Measurements from ENCODE around the gene MCHR2. TPM values are rescaled to one million over a fixed set of nuclear protein-coding genes. Genes with fewer than 3 reads are reported as not detected.
"Not testable (repeated sequence)": the region's sequence is repeated elsewhere in the genome, so short reads cannot be mapped to it uniquely, and the experiment has no call there.

MCHR2 gene, protein sequence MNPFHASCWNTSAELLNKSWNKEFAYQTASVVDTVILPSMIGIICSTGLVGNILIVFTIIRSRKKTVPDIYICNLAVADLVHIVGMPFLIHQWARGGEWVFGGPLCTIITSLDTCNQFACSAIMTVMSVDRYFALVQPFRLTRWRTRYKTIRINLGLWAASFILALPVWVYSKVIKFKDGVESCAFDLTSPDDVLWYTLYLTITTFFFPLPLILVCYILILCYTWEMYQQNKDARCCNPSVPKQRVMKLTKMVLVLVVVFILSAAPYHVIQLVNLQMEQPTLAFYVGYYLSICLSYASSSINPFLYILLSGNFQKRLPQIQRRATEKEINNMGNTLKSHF
- polyA plus RNA-seq (ENCODE audit: insufficient read length): not detected

DNA sequence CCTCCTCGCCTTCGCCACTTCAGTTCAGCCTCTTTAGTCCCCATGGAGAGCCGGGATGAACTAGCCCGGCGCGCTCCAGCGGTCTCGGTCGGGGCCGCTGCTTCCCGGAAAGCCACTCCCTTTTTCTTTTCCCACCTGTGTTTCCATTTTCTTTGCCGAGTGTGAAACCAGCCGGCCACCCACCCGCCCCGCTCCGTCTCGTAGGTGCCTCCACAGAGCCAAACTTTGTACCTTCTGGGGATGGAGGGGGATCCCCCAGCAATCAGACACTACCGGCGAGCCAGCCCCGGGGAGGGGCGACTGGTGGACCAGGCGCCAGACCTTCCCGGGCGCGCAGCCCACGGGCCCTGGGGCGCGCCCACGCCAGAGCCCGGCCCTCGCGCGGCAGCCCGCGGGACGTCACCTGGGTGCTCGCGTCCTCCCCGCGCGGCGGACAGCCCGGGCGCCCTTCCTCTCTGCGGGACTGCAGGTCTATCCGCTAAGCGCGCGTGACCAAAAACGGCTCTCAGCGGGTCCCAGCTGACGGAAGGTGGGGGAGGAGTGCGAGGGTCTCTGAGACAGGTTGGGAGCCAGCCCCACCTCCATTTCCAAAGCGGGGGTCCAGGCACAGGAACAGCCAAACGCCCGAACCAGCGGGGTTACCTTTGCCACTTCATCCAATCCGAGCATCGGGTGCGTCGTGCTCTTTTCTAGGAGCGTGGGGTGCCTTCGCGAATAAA is at the start of gene MCHR2:
Gene MCHR2 (minus strand): TSS at position 691 of the 719 bp plus-strand sequence. CDS start 38,076 bp downstream, outside the sequence.
- DNase-seq: no peak

DNA sequence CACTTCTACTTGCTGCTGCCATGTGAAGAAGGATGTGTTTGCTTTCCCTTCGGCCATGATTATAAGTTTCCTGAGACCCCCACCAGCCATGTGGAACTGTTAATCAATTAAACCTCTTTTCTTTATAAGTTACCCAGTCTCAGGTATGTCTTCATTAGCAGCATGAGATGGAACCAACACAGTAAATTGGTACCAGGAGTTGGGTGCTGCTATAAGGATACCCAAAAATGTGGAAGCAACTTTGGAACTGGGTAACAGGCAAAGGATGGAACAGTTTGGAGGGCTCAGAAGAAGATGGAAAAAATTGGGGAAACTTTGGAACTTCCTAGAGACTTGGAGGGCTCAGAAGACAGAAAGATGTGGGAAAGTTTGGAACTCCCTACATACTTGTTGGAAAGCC is 44.5 kb upstream of the MCHR2 start:
- not testable (repeated sequence) for DNase-seq

DNA sequence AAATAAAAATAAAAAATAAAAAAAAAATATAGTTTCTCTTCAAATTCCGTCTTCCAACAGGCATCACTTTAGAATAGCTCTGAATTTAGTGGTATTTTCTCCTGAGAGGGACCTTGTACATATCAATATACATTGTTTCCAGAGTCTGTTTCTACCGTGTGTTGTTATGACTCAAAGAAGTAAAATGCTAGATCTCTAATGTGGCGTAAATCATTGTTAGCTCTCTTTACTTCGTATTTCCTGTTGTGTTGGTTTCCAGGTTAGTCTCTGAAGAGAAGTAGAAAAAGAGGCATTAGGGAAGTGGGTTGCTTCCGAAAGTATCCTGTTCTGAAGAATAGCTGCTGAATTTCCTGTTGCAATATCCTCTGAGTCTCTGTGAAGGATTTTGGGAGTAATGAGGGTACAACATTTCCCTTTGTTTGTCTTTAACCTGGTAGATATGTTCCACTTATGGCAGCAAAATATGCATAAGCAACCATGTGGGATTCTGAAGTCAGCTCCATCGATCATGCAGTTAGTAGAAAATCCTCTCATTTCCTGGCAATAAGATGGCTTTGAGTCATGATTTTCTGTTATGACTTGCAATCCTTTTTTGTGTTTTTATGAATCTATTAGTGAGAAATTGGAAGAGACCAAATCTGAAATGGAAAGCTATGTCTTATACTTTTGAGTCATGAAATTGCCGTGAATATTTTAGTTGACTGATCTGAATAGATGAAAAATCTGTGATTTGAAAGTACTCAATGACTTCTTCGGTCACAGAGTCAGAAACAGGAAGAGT is 42.0 kb upstream of the MCHR2 start:
- no peak for DNase-seq

DNA sequence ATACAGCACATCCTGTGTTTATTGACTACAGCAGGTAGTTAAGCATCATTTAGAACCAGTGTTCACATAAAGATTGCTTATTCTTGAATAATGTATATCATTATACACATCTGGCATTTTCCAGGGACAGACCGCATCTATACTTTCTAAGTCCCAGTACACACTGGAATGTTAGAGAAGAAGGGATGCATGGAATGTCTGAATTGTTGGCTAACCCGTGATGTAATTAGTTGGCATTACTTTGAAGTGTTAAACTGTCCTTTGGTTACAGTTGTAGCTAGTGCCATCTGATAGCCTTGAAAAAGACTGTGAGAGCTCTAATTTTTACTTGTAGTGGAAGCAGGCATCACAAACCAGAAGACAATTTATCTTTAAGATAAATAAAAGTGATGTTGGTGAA is 29.8 kb upstream of the MCHR2 start:
- no peak for DNase-seq

DNA sequence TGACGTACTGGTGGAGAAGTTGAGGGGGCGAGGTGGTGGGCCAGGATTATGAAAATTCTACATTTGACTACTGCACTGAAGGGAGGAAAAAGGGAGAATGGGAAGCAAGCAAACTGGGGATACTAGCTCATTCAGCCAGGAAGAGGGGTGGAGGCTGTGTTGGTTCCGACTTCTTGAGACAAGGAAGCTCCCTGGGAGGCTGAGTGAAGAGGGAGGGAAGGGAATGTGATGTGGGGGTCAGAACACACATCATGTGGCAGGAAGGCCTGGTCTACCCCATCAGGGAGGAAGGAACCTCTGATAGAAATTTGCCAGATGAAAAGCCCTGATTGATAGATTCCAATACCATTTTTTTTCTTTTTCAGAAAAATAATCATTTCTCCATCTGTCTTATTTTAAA is 28.8 kb upstream of the MCHR2 start:
- DNase-seq: no peak

DNA sequence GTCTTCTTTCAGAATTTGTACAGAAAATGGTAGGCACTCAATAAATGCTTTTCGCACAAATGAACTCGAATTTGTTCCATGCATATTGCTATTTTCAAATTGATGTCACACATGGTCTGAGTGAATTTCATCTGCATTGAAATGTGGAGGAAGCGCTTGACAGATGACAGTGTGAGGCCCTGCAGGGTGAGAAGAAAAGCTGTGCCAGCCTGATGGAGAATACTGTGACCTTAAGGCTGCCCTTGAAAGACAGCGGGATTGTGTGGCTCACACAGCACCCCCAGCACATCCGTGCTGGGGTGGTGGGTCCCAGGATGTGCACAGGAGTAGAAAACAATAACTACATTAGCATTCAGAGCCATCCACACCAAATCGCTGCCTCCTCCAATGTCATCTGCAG is 14.8 kb upstream of the MCHR2 start:
- DNase-seq: no peak

DNA sequence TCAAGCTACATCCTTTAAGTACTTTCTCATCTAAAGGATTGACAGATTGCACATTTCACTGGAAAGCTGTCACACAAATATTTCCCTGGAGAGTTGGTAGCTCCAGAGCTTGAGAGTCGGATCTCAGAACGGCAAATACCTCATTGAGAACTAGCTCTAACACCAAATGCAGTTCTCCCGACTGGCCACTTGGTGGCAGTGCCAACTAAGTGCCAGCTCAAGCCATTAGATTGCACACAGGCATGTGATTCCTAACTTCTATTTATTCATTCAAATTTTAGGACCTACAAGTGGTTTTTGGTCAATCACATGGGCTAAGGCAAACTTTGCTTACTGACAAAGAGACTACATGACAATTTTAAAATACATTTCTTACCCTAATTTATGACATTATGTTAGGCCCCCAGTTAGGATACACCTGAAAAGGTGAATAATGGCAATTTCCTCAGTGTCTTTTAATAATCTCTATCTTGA is 7.9 kb upstream of the MCHR2 start:
- peak; percentile 11 for DNase-seq

DNA sequence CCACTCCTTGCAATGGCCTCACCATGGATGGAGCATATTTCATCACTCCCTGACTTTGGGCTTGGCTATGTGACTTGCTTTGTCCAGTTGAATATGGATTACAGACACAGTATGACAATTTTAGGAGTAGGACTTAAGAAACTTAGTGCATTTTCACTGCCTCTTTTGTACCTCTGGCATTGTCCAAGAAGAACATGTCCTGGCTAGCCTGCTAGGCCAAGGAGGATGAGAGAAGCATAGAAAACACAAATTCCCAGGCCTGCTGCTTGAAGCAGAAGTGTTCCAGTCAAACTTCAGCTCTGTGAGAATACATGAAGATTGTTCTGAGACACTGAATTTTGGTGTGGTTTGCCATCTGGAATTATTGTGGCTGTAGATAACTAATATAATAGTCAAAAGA is 3.1 kb upstream of the MCHR2 start:
- no peak for DNase-seq

DNA sequence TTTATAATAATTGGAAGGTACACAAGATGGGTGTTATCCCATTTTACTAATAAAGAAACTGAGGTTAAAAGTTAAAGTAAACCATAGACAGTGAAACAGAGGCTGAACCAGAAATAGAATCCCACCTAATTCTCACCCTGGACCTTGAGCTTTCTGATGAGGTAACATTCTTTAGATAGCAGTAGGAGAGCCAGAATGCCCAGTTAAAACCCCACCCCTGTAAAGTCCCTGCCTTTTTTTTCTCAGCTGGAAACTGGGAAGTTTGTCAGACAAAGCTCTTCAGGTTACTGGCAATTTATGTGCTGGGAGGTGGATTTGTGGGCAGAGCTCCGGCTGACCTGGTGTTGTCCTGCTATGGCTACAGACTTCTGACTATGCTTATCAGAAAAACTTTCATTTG is 1.9 kb upstream of the MCHR2 start:
- no peak for DNase-seq

DNA sequence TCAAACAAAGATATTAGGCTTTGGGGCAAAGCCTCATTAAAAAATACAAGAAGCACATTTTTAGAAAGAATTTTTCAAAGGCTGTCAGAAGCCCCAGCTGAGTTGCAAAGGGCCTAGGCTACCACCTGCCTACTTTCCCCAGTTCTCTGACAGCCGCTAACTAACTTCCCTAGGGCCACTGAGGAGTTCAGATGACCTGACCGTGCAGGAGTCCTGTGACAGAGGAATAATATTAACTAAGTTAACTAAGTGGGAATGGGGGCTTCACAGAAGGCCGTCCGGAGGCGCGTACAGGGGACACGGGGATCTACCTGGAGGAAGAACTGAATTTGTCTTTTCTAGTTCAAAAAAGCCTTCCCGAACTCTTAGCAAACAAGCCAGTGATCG is 884 bp downstream of the MCHR2 start:
- no peak for DNase-seq

DNA sequence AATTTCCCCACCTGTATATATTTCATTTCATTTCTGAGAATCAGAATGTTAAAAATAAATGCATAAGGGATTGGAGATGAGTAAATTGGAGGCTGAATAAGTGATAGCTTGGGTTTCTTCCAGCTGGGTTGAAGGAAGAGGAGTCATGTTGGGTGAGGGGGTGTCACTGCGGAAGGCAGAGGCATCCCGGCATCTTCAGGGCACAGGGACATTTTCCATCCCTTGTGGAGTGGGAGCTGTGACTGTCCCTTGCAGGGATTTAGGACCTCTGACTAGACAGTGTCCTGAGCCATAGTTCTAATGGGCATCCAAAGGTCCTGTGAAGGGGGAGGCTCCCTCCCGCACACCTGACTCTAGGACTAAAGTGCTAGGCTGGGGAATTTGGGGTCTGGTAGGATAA is 2.1 kb downstream of the MCHR2 start:
- no peak for DNase-seq

DNA sequence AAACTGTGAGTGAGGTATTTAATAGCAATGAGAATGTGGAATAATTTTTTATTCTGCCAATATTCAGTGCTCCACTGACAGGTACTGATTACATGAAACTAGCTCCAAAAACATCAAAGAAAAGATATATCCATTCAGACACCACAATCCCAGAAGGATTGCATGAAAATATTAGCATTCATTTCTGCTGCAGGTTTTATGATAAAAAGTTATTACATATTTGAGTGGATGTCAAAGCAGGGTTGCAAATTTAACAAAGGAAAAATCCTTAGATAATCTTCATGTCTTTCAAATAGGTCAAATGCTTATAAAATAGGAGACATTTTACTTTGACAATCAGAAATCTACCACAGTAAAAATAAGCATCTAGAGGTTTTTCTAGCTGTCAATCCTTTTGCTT is 13.3 kb downstream of the MCHR2 start:
- DNase-seq: no peak

DNA sequence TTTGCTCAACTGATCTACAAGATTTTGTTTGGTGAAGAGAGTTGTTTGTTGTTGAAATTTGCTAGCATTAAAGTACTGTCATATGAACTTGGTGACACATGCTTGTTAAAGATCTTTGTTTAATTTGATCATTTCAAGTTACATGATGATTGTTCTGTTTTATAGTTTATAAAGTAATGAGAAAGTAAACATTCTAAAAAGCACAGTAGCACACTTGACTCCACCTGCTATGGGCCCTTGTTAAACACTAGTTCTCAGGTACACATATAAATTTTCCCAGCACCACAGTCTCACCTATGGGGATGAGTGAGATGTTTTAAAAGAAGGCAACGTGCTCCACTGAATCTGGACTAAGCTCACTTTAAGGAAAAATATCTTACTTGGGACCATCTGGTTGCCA is 14.1 kb downstream of the MCHR2 start:
- no peak for DNase-seq

DNA sequence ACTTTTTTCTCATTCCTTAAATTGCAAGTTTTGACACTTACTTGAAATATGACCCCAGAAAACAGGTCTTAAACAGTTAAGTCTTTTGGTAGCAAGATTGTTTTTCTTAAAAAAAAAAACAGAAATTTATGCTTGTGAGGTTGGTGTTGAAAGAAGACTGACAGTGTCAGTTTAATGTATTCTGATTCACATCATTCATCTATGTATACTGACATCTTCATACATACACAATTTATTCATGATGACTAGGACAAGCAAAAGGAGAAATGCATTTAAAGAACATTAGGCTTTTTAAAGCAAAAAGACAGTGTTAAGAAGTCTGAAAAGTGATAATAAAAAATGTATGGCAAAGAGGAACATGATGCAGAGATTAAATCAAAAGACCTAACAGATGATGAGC is 27.0 kb downstream of the MCHR2 start:
- DNase-seq: no peak

DNA sequence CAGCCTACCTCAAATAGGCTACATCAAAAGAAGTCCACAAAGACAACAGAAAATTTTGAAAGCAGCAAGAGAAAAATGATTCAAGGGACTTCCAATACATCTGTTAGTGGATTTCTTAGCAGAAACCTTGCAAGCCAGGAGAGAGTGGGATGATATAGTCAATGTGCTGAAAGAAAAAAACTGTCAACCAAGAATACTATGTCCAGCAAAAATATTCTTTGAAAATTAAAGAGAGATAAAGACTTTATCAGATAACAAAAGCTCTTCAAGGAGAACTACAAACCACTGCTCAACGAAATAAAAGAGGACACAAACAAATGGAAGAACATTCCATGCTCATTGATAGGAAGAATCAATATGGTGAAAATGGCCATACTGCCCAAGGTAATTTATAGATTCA is 34.0 kb downstream of the MCHR2 start:
- no peak for DNase-seq

DNA sequence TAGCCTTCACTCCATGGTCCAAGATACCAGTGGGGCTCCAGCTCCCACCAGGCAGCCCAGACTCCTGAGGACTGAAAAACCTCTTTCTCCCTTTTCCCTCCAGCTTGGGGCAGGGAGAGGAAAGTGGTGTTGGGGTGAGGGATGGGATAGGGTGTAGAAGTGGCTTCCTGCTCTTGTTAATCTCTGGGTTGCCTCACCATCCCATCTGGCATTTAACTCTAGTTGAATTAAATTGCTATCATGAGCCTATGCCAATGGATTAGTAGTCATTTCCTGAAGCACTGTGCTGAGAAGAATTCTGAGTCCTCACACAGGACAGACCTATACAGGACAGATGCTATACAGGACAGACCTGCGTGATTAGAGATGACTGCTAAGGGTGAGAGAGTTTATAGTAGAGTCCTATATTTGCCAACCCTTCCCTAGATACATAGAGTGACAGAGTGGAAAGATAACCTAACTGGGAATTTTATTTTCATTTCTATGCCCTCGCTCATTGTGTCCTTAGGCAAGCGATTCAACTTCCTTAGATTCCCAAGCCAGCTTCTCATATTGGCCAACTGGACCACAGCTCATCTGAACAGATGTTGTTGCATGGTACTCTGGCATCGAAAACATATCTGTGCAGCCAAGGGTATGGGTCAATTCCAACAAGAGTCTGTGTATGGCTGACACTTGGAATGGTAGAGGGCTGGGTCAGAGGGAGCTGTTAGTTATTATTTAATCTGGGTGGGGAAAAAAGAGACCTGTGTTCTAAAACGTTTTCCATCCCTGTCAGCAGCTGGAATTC is 42.8 kb downstream of the MCHR2 start:
- DNase-seq: no peak

DNA sequence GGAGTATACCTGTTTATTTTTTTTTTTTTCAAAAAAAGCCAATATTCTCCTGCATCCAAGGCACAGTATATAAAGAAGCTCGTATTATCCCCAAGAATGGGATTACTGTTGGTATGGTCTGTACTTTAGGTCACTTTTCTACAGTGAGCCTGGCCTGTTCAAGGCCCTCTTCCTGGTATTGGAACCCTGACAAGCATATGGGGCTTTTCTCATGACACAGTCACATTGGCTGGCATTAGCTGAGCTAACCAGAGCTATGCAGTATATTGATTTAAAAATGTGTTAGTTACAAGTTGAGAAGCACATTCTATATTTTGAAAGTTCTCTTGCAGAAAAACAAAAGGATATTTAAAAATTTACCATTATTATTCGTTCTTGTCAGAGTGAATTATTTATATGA is 48.0 kb downstream of the MCHR2 start:
- no peak for DNase-seq

DNA sequence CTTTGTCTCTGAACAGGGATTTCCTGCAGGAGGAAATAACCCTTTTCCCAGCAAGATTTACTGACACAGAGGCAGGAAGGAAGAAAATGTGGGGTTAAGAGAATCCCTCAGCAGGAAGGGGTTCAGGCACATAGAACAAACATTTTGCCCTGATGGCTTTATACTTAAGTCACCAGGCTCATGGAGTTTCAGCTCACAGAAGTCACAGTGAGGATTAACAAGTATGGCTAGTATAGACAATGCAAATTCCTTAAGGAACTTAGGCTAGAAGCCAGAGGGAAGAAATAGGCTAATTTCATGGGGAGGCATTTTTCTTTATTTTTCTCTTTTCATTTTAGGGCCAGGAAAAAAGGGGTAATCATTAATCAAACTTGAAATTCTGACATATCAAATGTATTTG is 50.2 kb downstream of the MCHR2 start:
- no peak for DNase-seq

DNA sequence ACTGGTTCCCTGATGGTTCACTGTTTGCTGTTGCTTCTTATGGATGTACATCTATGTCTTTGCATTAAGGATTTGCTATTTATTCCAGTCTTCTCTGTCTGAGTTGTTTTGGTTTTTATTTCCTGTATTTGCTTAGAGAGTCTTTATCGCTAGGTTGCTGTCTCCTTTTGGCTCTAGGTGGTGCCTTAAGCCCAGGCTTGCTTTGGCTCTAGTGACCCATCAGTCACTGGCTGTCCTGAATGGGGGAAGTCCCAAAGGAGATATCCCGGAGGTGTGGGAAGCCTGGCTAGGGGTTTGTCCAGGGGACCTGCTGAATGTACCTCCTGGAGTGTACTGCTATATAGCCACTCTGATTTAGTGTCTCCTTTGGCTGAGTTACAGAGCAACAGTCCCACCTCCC is 53.4 kb downstream of the MCHR2 start:
- DNase-seq: no peak

DNA sequence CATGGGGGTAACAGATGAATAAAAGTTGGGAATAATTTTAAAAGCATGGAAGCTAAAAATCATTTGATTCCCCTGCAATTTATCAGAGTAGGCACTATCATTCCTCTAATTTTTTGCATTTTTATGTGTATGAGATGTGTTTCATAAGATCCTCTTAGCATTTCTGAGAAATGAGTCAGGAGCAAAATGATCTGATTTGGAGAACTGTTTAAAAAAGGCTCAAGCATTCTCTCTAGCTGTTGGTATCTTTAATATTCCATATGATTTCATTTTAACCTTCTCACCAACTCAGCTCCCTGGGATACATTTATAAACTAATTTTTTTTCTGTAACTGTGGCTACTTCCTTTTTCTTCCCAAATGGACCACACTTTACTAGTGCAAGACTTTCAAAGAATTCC is 60.9 kb downstream of the MCHR2 start:
- DNase-seq: no peak

DNA sequence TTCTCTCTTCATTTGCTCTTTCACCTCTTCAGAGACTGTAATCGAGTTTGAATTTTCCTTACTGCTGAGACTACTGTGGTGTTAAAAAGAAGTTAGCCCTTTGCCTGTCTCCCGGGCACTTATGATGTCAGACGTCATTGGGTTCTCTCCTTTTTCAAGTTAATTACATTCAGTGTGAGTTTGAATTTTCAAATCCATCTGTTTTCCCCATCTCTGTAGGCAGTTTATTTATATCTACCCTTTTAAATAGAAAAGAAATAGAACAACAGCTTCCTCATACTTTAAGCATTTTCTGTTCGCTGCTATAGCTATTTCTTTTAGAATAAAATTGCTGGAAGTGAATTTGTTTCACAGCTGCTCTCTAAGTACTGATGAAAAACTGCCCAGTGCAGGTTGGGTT is 81.4 kb downstream of the MCHR2 start:
- DNase-seq: peak; percentile 8

Data from hindlimb muscle (tissue), 1 donor.